ACC112 (cell line): ENCODE results near the gene EEF1G.

ENCODE experiments used
- H2AFZ ChIP-seq: fragments of 200-600 bp; sonication (generic); one replicate; pipeline ENCODE4 v1.6.0; 2017; ENCODE audit warnings: antibody characterized with exemption, low read length; ENCODE audit not compliant: unreplicated experiment
- H3K27ac ChIP-seq: fragments of 200-600 bp; sonication (generic); 2 replicates; pipeline ENCODE4 v1.5.1; 2014; ENCODE audit warnings: low read depth, mild to moderate bottlenecking, antibody characterized with exemption, low read length, moderate library complexity
- H3K27me3 ChIP-seq: fragments of 200-600 bp; sonication (generic); 2 replicates; pipeline ENCODE4 v1.6.1; 2014; ENCODE audit warnings: mild to moderate bottlenecking, antibody characterized with exemption, low read length, moderate library complexity, mixed read lengths; ENCODE audit not compliant: insufficient read depth
- H3K36me3 ChIP-seq: fragments of 200-600 bp; sonication (generic); 2 replicates; pipeline ENCODE4 v1.6.1; 2016; ENCODE audit warnings: mild to moderate bottlenecking, antibody characterized with exemption, low read length, moderate library complexity, mixed read lengths; ENCODE audit not compliant: insufficient read depth
- H3K4me1 ChIP-seq: fragments of 200-600 bp; sonication (generic); one replicate; pipeline ENCODE4 v1.6.1; 2016; ENCODE audit warnings: low read length, mixed read lengths; ENCODE audit not compliant: insufficient read depth, unreplicated experiment, control insufficient read depth
- H3K4me3 ChIP-seq: fragments of 200-600 bp; sonication (generic); 2 replicates; pipeline ENCODE4 v1.5.1; 2014; ENCODE audit warnings: mild to moderate bottlenecking, low read depth, low read length
- H3K79me2 ChIP-seq: fragments of 200-600 bp; sonication (generic); one replicate; pipeline ENCODE4 v1.6.0; 2016; ENCODE audit warnings: low read length; ENCODE audit not compliant: control insufficient read depth, unreplicated experiment, insufficient read depth

EEF1G gene

DNA sequence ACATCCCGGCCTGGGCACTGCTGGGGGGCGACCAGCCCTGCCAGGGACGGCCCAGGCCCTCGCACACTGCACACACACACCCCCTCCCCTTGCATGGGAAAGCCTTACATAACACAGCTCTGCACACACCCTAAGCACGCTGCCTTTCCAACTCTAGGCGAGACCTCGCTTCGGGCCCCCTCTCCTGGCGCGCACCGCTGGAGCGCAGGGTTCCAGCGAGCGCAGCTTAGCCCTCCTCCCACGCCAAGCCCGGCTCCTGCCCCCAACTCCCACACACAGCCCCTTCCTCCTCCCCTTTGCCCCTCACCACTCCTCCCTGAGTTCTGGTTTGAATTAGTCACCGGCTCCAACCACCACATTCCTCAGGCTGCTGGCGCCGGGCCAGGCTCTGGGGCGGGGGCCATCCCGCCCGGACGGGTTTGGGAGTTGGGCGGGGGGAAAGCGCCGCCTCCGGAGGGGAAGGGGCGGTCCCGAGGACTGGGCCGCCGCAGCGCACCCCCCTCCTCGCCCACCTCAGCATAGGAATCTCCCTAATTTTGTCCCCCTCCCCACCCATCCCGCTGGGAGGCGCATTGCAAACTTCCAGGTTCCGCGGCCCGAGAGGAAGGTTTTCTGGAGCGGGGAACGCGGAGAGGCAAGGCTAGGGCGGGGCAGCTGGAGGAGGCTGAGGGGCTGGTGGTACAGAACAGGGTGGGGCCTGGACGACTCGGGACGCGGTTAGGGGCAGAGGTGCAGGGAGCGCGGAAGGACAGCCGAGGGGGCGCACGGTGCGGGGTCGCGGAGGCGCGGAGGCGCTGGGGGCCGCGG is 28.1 kb downstream of the EEF1G start:
- H3K4me1 ChIP-seq, result peaks cover 39% of the 10 kb centered on the region

DNA sequence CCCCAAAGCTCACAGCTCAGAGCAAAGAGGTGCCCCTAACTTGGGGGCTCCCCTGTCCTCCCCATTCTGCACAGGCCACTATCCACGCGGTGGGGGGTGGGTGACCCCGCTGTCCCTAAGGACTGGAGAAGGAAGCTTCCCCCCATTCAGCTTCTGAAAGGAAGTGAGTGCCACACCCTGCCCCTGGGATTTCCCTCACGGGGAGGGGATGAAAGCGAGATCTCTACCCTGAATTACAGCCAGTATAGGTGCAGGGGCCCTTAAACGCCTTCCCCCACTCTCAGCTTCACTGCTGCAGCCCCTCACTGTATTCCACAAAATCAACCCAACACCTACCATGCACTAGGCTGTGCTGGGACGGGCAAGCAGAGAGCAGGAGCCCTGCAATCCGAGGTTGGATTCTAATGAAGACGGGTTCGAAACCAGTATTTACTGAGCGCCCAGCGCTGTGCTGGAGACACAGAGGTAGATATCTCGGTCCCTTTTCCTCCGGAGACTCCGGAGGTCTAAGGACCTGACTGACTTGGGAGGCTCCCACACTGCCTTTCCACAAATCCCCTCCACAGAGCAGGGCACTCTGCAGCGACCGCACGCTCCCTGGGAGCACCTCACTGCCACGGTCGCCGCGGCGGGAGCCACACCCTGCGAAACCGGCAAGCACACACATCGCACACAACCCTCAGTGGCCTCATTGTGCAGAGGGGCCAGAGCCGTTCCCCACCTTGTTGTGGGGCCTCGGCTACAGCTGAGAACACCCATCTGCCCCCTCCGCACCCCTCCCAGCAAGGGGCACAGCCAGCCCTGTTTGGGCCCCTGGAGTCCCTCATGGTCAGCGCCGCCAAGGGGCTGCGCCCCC is 28.9 kb downstream of the EEF1G start:
- Histone ChIP-seq H3K4me3 (peak overlapping the region; percentile 97), H3K4me1 (peaks cover 46% of the 10 kb centered on the region), H3K36me3 (no peaks in the 10 kb centered on the region), H3K27me3 (no peaks in the 10 kb centered on the region), H3K27ac (peak overlapping the region; percentile 74), H3K79me2 (peaks cover 80% of the 10 kb centered on the region), H2AFZ (no peak overlapping the region)

More for the DNA sequence above, 28.1 kb downstream of the EEF1G start:
- H3K27me3 ChIP-seq, result no peaks in the 10 kb centered on the region
- peak overlapping the region; percentile 97 for H3K4me3 ChIP-seq
- no peaks in the 10 kb centered on the region for H3K36me3 ChIP-seq
- H3K27ac ChIP-seq, result peak overlapping the region; percentile 74
- H3K79me2 ChIP-seq, result peaks cover 71% of the 10 kb centered on the region
- no peak overlapping the region for H2AFZ ChIP-seq

DNA sequence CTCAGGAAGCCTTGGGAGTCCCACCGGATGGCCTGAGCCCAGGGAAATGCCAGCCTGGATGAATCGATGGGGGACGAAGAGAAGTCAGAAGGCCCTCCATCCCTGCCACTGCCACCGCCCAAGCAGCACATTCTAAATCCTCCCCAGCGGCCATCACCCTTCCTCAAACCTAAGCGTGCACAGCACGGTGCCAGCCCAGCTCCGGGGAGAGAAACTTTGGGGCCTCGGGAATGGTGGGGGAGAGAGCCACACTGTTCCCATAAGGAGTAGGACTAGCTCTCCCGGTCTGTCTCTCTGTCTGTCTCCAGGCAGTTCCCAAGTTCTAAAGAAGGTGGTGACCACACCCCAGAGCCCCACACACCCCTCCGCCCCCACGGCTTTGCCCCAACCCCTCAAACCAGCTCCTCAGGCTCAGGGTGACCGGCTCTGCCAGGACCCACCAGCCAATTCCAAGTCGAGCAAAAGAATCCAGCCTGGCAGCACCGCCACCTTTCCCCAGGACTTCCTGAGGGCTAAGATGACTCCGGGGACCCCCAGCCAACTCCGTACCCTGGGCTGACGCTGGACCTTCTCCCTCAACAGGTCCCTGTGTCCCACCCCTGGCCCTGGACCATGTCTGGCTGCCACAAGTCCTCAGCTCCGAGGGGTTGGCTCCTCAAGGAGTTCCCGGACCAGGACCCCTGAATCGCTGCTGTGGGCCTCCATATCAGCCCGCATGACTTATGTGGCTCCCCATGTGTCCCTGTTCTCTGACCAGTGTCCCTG is 29.8 kb downstream of the EEF1G start:
- no peaks in the 10 kb centered on the region for H3K27me3 ChIP-seq
- H3K79me2 ChIP-seq, result peaks cover 88% of the 10 kb centered on the region
- no peaks in the 10 kb centered on the region for H3K36me3 ChIP-seq
- H3K27ac ChIP-seq, result peak overlapping the region; percentile 74
- peaks cover 50% of the 10 kb centered on the region for H3K4me1 ChIP-seq
- H3K4me3 ChIP-seq, result peak overlapping the region; percentile 97
- no peak overlapping the region for H2AFZ ChIP-seq

DNA sequence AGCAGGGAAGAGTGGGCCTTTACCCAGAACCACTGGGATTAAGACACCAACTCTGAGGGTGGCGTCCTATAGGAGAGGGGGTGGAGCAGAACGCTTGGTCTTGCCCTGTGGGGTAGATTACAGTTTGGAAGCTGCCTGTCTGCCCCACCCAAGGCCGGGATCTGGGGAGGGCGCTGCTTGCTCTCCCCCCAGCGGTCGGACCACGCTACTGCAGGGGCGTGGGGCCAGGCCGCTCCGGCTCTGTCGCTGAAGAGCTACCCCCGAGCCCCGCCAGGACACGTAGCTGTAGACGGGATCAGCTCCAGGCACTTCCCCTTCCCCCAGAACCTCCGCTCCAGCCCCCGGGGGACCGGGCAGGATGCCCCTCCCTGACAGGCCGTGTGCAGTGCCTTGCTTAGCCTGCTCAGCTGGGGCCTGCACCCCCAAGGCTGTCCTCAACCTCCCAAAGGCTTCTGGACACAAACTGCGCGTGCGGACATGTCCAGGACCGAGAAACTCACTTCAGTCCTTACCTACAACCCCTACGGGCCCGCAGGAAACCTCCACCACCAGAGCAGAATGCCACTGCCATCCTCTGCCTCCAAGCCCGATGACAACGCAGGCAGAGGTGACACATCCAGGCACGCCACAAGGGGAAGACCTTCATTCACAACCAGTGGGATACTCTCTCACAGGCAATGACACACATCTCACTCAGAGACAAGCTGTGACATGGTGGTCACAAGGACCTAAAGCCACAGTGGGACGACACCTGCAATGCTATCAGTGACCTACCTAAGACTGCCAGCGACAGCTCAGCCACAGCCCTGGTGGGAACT is 30.7 kb downstream of the EEF1G start:
- H3K27me3 ChIP-seq, result no peaks in the 10 kb centered on the region
- H3K4me3 ChIP-seq, result peak overlapping the region; percentile 97
- H3K79me2 ChIP-seq, result peaks cover 96% of the 10 kb centered on the region
- no peak overlapping the region for H2AFZ ChIP-seq
- H3K4me1 ChIP-seq, result peaks cover 50% of the 10 kb centered on the region
- 0 out of 2 replicates have a peak, but pooled peaks cover 3% of the 10 kb centered on the region for H3K36me3 ChIP-seq
- peak overlapping the region; percentile 74 for H3K27ac ChIP-seq

DNA sequence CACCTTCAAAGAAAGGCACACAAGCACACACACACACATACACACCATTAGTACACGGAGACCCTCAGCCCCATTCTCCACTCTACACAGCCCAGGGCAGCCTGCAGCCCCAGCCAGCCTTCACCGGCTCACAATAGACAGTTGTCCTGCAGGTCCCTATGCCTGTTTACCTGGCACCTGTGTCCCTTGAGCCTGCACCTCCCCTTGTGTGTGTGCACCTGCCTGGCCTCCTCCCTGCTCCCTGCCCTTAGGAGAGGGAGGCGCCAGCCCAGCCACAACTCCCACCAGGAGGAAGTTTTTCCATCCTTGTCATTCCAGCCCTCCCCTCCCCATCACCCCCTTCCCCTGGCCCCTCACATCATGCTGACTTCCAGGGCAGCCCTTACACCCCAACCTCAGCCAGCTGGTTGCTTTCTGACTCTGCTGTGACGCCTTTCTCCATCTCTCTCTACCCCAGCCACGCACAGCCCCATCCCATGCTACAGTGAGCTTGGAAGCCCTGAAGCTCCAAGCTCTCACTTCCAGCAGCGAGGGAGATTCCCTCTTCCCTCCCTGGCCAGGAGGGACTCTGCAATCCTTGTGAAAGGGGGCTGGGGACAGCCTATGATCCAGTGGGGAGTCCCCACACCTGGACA is 31.5 kb downstream of the EEF1G start:
- Histone ChIP-seq H3K36me3 (0 out of 2 replicates have a peak, but pooled peaks cover 3% of the 10 kb centered on the region), H3K4me1 (peaks cover 48% of the 10 kb centered on the region), H3K4me3 (peak overlapping the region; percentile 97), H3K79me2 (peaks cover 96% of the 10 kb centered on the region), H3K27me3 (no peaks in the 10 kb centered on the region), H2AFZ (no peak overlapping the region), H3K27ac (peak overlapping the region; percentile 74)

DNA sequence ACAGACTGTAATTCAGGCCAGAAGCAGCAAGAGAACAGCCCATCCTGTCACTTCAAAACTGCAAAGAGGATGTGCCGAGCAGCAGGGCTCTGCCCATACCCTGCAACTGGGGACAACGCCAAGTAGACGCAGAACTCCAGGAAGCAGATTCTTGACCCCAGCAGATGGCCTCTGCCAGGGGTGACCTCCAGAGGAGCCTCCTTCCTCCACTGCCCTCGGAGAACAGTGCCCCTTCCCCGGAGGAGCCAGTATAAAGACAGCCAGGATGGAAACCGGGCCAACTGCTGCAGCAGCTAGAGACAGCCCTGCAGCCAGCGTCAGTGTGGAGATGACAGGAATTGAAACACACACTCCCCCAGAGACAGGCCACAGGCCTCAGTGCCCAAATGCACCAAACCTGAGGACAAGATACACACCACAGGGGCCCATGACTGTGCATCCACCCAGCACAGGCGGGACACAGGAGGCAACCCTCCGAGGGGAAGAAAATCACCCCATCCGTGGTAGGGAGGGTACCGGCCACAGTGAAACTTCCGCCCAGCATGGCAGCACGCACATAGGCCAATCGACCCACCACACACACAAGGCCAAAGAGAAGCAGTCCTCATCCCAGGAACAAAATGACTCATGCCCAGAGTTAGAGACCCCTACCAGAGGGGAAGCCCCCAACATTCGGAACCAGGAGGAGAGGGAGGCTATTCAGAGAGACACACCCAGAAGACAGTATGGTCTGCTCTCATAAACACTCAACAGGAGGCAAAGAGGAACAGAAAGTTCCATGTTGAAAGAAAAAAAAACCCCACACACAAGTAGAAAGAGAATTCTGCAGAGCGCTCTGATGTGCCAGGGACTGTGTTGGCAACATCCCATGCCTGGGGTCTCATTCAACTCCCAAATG is 32.6 kb downstream of the EEF1G start:
- peak overlapping the region; percentile 97 for H3K4me3 ChIP-seq
- H2AFZ ChIP-seq, result no peak overlapping the region
- H3K27me3 ChIP-seq, result no peaks in the 10 kb centered on the region
- H3K79me2 ChIP-seq, result peaks cover 99% of the 10 kb centered on the region
- H3K36me3 ChIP-seq, result 0 out of 2 replicates have a peak, but pooled peaks cover 3% of the 10 kb centered on the region
- H3K27ac ChIP-seq, result peak overlapping the region; percentile 74
- peaks cover 53% of the 10 kb centered on the region for H3K4me1 ChIP-seq

DNA sequence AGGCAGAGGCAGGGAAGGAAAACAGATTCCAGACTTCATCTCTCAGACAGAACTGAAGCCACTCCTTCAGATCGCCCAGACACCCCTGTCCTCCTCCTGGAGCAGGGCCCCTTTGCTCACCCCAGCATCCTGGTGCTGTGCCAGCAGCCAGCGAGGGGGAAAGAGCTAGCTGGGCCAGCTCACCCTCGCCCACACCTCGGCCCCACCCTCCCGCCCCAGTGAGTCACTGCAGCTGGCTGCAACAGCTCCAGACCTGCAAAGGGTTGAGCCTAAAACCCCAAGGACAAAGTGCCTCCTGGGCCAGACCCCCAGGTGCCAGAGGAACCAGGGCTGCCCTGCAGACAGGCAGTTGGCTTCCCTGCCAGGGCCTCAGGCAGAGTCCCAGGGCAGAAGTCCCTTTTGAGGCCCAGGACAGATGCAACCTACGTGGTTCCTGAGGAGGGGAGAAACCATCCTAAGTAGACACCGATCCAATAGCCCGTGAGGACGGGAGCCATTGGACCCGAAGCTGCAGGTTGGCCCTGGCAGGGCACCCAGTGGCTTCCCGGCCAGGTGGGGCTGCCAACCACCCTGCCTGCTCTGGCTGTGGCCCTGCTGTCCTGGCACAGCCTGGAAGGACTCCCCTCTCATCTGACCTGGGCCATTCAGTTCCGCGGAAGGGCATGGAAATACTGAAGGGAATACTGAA is 34.3 kb downstream of the EEF1G start:
- peak overlapping the region; percentile 64 for H3K4me3 ChIP-seq
- no peaks in the 10 kb centered on the region for H3K27me3 ChIP-seq
- H3K79me2 ChIP-seq, result peaks cover 99% of the 10 kb centered on the region
- H2AFZ ChIP-seq, result no peak overlapping the region
- H3K36me3 ChIP-seq, result peaks cover 12% of the 10 kb centered on the region
- H3K27ac ChIP-seq, result peak overlapping the region; percentile 70
- peaks cover 55% of the 10 kb centered on the region for H3K4me1 ChIP-seq

DNA sequence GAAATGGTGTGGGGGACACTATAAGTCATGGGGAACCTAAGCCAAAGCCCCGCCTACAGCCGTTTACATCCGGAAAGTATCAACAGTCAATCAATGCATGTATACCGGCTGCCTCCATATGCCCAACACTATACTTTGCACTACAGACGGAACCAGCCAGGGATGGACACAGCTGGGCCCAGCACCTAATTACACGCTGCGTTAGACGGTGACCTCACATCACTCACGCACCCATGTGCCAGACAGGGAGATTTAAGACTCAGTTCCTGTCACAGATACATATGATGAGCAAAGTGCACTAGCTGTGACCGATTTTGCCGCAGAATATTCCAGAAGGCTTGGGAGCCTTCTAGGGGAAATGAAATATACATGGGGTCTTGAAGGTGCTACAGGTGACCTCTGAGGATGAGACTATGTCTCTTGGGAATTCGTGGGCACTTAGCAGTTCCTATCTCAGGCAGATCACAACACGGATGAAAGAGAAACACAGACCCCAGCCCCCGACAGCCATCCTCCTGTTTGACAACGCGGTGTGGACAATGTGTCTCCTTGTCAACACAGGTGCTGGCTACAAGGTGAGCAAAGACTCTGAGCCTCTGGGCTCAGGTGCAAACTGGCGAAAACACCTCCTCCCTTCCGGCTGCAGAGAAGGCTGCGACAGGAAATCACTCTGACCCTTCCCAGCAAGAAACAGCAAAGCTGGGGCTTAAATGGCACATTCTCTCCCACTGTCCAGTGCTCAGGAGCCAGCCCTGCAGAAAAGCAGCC is 35.0 kb downstream of the EEF1G start:
- Histone ChIP-seq H2AFZ (no peak overlapping the region), H3K79me2 (peaks cover 99% of the 10 kb centered on the region), H3K27me3 (no peaks in the 10 kb centered on the region), H3K27ac (peak overlapping the region; percentile 4; the same call in 1 of the 2 replicates), H3K4me1 (peaks cover 55% of the 10 kb centered on the region), H3K36me3 (peaks cover 19% of the 10 kb centered on the region), H3K4me3 (peak overlapping the region; percentile 45)
